OCI-LY3 (cell line): ENCODE results near the gene APPL2.
"Not testable (repeated sequence)": the region's sequence is repeated elsewhere in the genome, so short reads cannot be mapped to it uniquely, and the experiment has no call there.

Experiments
- H2AFZ ChIP-seq: fragments of 200-600, 300-600 bp; shearing (Covaris generic); 2 replicates; pipeline ENCODE4 v1.6.0; 2014; ENCODE audit warnings: antibody characterized with exemption, low read depth, low read length
- H3K27ac ChIP-seq: fragments of 200-600, 300-600 bp; sonication (generic); 2 replicates; pipeline ENCODE4 v1.5.1; 2014; ENCODE audit warnings: mild to moderate bottlenecking, low read length, moderate library complexity, mixed read lengths
- H3K27me3 ChIP-seq: fragments of 200-600, 300-600 bp; sonication (generic); 2 replicates; pipeline ENCODE4 v1.6.1; 2014; ENCODE audit warnings: low read depth, low read length, mixed read lengths
- H3K36me3 ChIP-seq: fragments of 200-600, 300-600 bp; sonication (generic); replicated peaks from 2 replicates; pipeline ENCODE3; 2014; ENCODE audit warnings: low read depth, low read length, mixed read lengths
- H3K4me1 ChIP-seq: fragments of 300-600, 200-600 bp; sonication (generic); 2 replicates; pipeline ENCODE4 v1.6.1; 2014; ENCODE audit warnings: low read length, mixed read lengths
- H3K4me2 ChIP-seq: fragments of 200-600, 300-600 bp; sonication (generic); 2 replicates; pipeline ENCODE4 v1.6.1; 2014; ENCODE audit warnings: low read length, mixed read lengths
- H3K4me3 ChIP-seq: fragments of 300-600, 200-600 bp; sonication (generic); 2 replicates; pipeline ENCODE4 v1.5.1; 2014; ENCODE audit warnings: antibody characterized with exemption, mild to moderate bottlenecking, low read length, moderate library complexity
- H3K79me2 ChIP-seq: fragments of 300-600, 200-600 bp; shearing (Covaris generic); 2 replicates; pipeline ENCODE4 v1.6.1; 2014; ENCODE audit warnings: mild to moderate bottlenecking, low read length, mixed read lengths
- H3K9ac ChIP-seq: fragments of 300-600, 200-600 bp; shearing (Covaris generic); 2 replicates; pipeline ENCODE4 v1.6.0; 2014; ENCODE audit warnings: mild to moderate bottlenecking, low read length, moderate library complexity
- H3K9me3 ChIP-seq: fragments of 200-600, 300-600 bp; shearing (Covaris generic); 2 replicates; pipeline ENCODE4 v1.6.1; 2014; ENCODE audit warnings: low read length, mixed read lengths; ENCODE audit not compliant: insufficient read depth
- H4K20me1 ChIP-seq: fragments of 200-600, 300-600 bp; sonication (generic); 2 replicates; pipeline ENCODE4 v1.6.1; 2016; ENCODE audit warnings: low read length, mixed read lengths; ENCODE audit not compliant: insufficient read depth
- CTCF ChIP-seq: fragments of 200-600, 300-600 bp; sonication (generic); IDR thresholded peaks from 2 replicates; pipeline ENCODE4 v1.5.1; 2014; ENCODE audit warnings: antibody characterized with exemption, low read length, low read depth
- EZH2phosphoT487 ChIP-seq: fragments of 200-600 bp; shearing (Covaris generic); IDR thresholded peaks from 2 replicates; pipeline ENCODE4 v1.6.1; 2018; ENCODE audit warnings: antibody characterized with exemption, mixed run types, low read depth

Gene APPL2

GRCh38 chr12:105190530-105190929 is 45.4 kb downstream of the APPL2 start:
- Histone ChIP-seq H3K27ac (no peak overlapping the region), H4K20me1 (no peaks in the 10 kb centered on the region), H3K36me3 (peaks cover 59% of the 10 kb centered on the region), H3K27me3 (no peaks in the 10 kb centered on the region), H3K9me3 (no peaks in the 10 kb centered on the region), H3K4me3 (no peak overlapping the region), H2AFZ (no peak overlapping the region), H3K4me1 (peaks cover 11% of the 10 kb centered on the region), H3K4me2 (no peak overlapping the region), H3K79me2 (no peaks in the 10 kb centered on the region), H3K9ac (no peak overlapping the region)
- TF ChIP-seq EZH2phosphoT487: no peak
- no peak for TF ChIP-seq CTCF

GRCh38 chr12:105189293-105189692 is 46.7 kb downstream of the APPL2 start:
- no peak overlapping the region for H3K4me3 ChIP-seq

GRCh38 chr12:105183976-105184375 is 52.0 kb downstream of the APPL2 start:
- not testable (repeated sequence) for H3K27me3 ChIP-seq, H3K4me1 ChIP-seq, H3K79me2 ChIP-seq, H3K27ac ChIP-seq, H3K4me2 ChIP-seq, H3K9me3 ChIP-seq, H3K4me3 ChIP-seq, H3K9ac ChIP-seq, H4K20me1 ChIP-seq, H2AFZ ChIP-seq
- peaks cover 22% of the 10 kb centered on the region for H3K36me3 ChIP-seq

More at GRCh38 chr12:105189293-105189692, 46.7 kb downstream of the APPL2 start:
- H3K9me3 ChIP-seq: no peaks in the 10 kb centered on the region
- no peak overlapping the region for H2AFZ ChIP-seq
- no peaks in the 10 kb centered on the region for H4K20me1 ChIP-seq
- H3K27ac ChIP-seq: no peak overlapping the region
- H3K4me1 ChIP-seq: peaks cover 11% of the 10 kb centered on the region
- no peaks in the 10 kb centered on the region for H3K27me3 ChIP-seq
- no peak overlapping the region for H3K9ac ChIP-seq
- H3K4me2 ChIP-seq: no peak overlapping the region
- H3K36me3 ChIP-seq: peaks cover 49% of the 10 kb centered on the region
- H3K79me2 ChIP-seq: no peaks in the 10 kb centered on the region
- TF ChIP-seq EZH2phosphoT487 (no peak), CTCF (no peak)

- peaks cover 24% of the 10 kb centered on the region for H3K36me3 ChIP-seq
- H3K4me3 ChIP-seq, H3K9me3 ChIP-seq, H3K27me3 ChIP-seq, H4K20me1 ChIP-seq, H3K4me1 ChIP-seq, H3K79me2 ChIP-seq, H3K9ac ChIP-seq, H2AFZ ChIP-seq, H3K27ac ChIP-seq, H3K4me2 ChIP-seq: not testable (repeated sequence)
Measured at GRCh38 chr12:105183406-105183805, 52.6 kb downstream of the APPL2 start.

GRCh38 chr12:105179114-105179513 is 56.9 kb downstream of the APPL2 start:
- not testable (repeated sequence) for H3K9me3 ChIP-seq, H3K79me2 ChIP-seq, H3K4me1 ChIP-seq, H4K20me1 ChIP-seq, H3K4me3 ChIP-seq, H3K4me2 ChIP-seq, H3K27me3 ChIP-seq, H3K27ac ChIP-seq, H3K9ac ChIP-seq, H2AFZ ChIP-seq
- H3K36me3 ChIP-seq: peaks cover 17% of the 10 kb centered on the region
